NAMALWA (cell line): Measurements from ENCODE around the gene RFFL.

Source experiments
- DNase-seq: peaks from one replicate; pipeline ENCODE4 v3.0.0-alpha.2; 2015; ENCODE audit warnings: low spot score

RFFL gene

GRCh38 chr17:35081638-35082037, 18.1 kb upstream of the RFFL start:
- DNase-seq, result no peak

GRCh38 chr17:35080536-35080935, 17.0 kb upstream of the RFFL start:
- DNase-seq, result peak; percentile 13

GRCh38 chr17:35079547-35080423, 16.3 kb upstream of the RFFL start:
- DNase-seq, result no peak

GRCh38 chr17:35076874-35077273, 13.4 kb upstream of the RFFL start:
- no peak for DNase-seq

- no peak for DNase-seq
Observed at GRCh38 chr17:35074711-35075707, 11.5 kb upstream of the RFFL start.

- DNase-seq, result no peak
Observed at GRCh38 chr17:35073991-35074627, 10.6 kb upstream of the RFFL start.

GRCh38 chr17:35073183-35073790, 9.8 kb upstream of the RFFL start:
- DNase-seq, result no peak

GRCh38 chr17:35069311-35069710, 5.8 kb upstream of the RFFL start:
- DNase-seq, result no peak

GRCh38 chr17:35068249-35068648, 4.7 kb upstream of the RFFL start:
- no peak for DNase-seq

- DNase-seq, result no peak
Observed at GRCh38 chr17:35065880-35066279, 2.4 kb upstream of the RFFL start.

- no peak for DNase-seq
Observed at GRCh38 chr17:35064516-35065215, 1.2 kb upstream of the RFFL start.

GRCh38 chr17:35062308-35062707, 1.2 kb downstream of the RFFL start:
- no peak for DNase-seq

GRCh38 chr17:35057332-35057915, 6.1 kb downstream of the RFFL start:
- no peak for DNase-seq

GRCh38 chr17:35056013-35056412, 7.5 kb downstream of the RFFL start:
- DNase-seq, result no peak

- DNase-seq, result no peak
Observed at GRCh38 chr17:35053204-35053603, 10.3 kb downstream of the RFFL start.

GRCh38 chr17:35052780-35053179, 10.7 kb downstream of the RFFL start:
- no peak for DNase-seq

- DNase-seq, result no peak
Observed at GRCh38 chr17:35052241-35052610, 11.3 kb downstream of the RFFL start.

GRCh38 chr17:35051579-35052240, 11.8 kb downstream of the RFFL start:
- peak; percentile 15 for DNase-seq

- peak; percentile 61 for DNase-seq
Observed at GRCh38 chr17:35051183-35051578, 12.3 kb downstream of the RFFL start.

- DNase-seq, result no peak
Observed at GRCh38 chr17:35050170-35050569, 13.3 kb downstream of the RFFL start.
